Gastroesophageal sphincter (tissue), 4 donors: Measurements from ENCODE around the gene TBC1D20. TPM values are rescaled to one million over a fixed set of nuclear protein-coding genes. Genes with fewer than 3 reads are reported as not detected.

Source experiments
- ATAC-seq: fragments of 150-250 bp; one replicate; pipeline ENCODE4 v1.9.1; 2016; ENCODE audit warnings: mild to moderate bottlenecking, moderate library complexity
- H3K27ac ChIP-seq, 4 donors: fragments of 200-600 bp; sonication (generic) in 3 of 4; 1 replicate in 3 of 4; 2 replicates in 1 of 4; pipeline ENCODE4 v1.5.1; 2016 to 2019
- H3K27me3 ChIP-seq: fragments of 200-600 bp; sonication (generic); one replicate; pipeline ENCODE4 v1.5.1; 2019
- H3K36me3 ChIP-seq, 2 donors: fragments of 200-600 bp; sonication (generic); one replicate each; pipeline ENCODE4 v1.5.1; 2019; ENCODE audit warnings: control low read depth in 1 of 2
- H3K4me1 ChIP-seq, 3 donors: fragments of 200-600 bp; sonication (generic); 1 replicate in 2 of 3; 2 replicates in 1 of 3; pipeline ENCODE4 v1.5.1; 2016 to 2019; ENCODE audit warnings: control low read depth in 2 of 3
- H3K4me3 ChIP-seq, 2 donors: fragments of 200-600 bp; sonication (generic); one replicate each; pipeline ENCODE4 v1.5.1; 2019; ENCODE audit warnings: mild to moderate bottlenecking in 1 of 2, moderate library complexity in 1 of 2
- H3K9me3 ChIP-seq, 3 donors: fragments of 200-600 bp; sonication (generic); one replicate each; pipeline ENCODE4 v1.5.1; 2017 to 2019; ENCODE audit warnings: control low read depth in 2 of 3
- EP300 ChIP-seq: sonication (generic); formaldehyde crosslinking; IDR thresholded peaks from one replicate; pipeline ENCODE4 v1.6.1; 2017; ENCODE audit warnings: antibody characterized with exemption, mild to moderate bottlenecking
- POLR2A ChIP-seq, 2 donors: fragments of 450-650 bp; IDR thresholded peaks; one replicate each; pipeline ENCODE4 v1.6.1; 2017; ENCODE audit warnings: antibody characterized with exemption in 2 of 2, mild to moderate bottlenecking in 2 of 2, moderate library complexity in 1 of 2
- POLR2AphosphoS5 ChIP-seq: sonication (generic); formaldehyde crosslinking; IDR thresholded peaks from one replicate; pipeline ENCODE4 v1.6.1; 2017; ENCODE audit warnings: antibody characterized with exemption
- WGBS, 2 donors: methylation state at CpG; one replicate each; pipeline ENCODE4 v1.1.5; 2018; ENCODE audit warnings: low coverage in 1 of 2; 5-methylcytosine and 5-hydroxymethylcytosine counted together
- total RNA-seq, 4 donors: library from RNA; depleted of rRNA; stranded (reverse); fragments of >200 nt; gene quantifications; one replicate each; pipeline ENCODE4 v1.1.0, GENCODE V29; 2016
- TF ChIP-seq, protein P1 (sequence below), 4 experiments: fragments of 200-600 bp in 2 of 4; fragments of 450-650 bp in 2 of 4; sonication (generic) in 1 of 4; IDR thresholded peaks; one replicate each; pipeline ENCODE4 v1.5.1; 2017 to 2019; ENCODE audit warnings: antibody characterized with exemption in 4 of 4, mild to moderate bottlenecking in 2 of 4, moderate library complexity in 2 of 4

The TBC1D20 gene
- total RNA-seq, 4 donors from 2014 or later: 39.6 to 51.2 (median 39.9) TPM

DNA sequence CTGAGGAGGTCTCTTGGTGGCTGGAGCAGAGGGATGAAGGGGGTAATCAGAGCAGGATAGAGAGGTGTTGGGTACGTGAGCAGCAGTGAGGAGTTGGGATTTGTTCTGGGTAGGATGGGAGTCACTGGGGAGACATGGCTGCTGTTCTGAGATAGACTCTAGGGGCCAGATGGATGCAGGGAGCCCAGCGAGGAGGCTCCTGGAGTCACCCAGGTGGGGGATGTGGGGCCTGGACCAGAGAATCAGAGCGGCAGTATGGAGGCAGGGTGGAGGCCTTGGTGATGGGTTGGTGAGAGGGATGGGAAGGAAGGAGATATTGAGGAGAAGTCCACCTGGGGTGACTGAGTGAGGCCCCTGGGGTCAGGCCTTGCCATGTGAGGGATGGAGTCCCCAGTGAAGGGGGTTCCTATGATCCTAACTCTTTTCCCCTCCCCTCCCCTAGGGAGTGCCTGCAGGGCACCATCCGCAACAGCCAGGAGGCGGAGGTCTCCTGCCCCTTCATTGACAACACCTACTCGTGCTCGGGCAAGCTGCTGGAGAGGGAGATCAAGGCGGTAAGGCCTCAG is 40.6 kb downstream of the TBC1D20 start:
- 95 to 100% methylated on average over 4 to 6 of the region's 8 CpGs for WGBS, 2 donors
- no peak for ATAC-seq
- no peaks in the 10 kb centered on the region for H3K9me3 ChIP-seq
- TF ChIP-seq POLR2AphosphoS5 (no peak), EP300 (no peak), POLR2A (IDR thresholded peaks at IDR 0.05) (no peak)
- TF ChIP-seq, protein P1, sequence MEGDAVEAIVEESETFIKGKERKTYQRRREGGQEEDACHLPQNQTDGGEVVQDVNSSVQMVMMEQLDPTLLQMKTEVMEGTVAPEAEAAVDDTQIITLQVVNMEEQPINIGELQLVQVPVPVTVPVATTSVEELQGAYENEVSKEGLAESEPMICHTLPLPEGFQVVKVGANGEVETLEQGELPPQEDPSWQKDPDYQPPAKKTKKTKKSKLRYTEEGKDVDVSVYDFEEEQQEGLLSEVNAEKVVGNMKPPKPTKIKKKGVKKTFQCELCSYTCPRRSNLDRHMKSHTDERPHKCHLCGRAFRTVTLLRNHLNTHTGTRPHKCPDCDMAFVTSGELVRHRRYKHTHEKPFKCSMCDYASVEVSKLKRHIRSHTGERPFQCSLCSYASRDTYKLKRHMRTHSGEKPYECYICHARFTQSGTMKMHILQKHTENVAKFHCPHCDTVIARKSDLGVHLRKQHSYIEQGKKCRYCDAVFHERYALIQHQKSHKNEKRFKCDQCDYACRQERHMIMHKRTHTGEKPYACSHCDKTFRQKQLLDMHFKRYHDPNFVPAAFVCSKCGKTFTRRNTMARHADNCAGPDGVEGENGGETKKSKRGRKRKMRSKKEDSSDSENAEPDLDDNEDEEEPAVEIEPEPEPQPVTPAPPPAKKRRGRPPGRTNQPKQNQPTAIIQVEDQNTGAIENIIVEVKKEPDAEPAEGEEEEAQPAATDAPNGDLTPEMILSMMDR (IDR thresholded peaks at IDR 0.05): no peak
- no peaks in the 10 kb centered on the region for H3K4me1 ChIP-seq
- H3K4me3 ChIP-seq: no peak overlapping the region
- no peaks in the 10 kb centered on the region for H3K27me3 ChIP-seq
- H3K27ac ChIP-seq: no peak overlapping the region
- peaks cover 0 to 94% of the 10 kb centered on the region in 2 donors for H3K36me3 ChIP-seq

- H3K9me3 ChIP-seq: no peaks in the 10 kb centered on the region
- WGBS, 2 donors: 85 to 89% methylated on average over 5 to 7 of the region's 49 CpGs
- no peak for ATAC-seq
- H3K4me1 ChIP-seq: no peaks in the 10 kb centered on the region
- H3K27ac ChIP-seq: no peak overlapping the region
- peaks cover 0 to 92% of the 10 kb centered on the region in 2 donors for H3K36me3 ChIP-seq
- H3K27me3 ChIP-seq: no peaks in the 10 kb centered on the region
- no peak overlapping the region for H3K4me3 ChIP-seq
- TF ChIP-seq EP300: no peak
- TF ChIP-seq POLR2A (IDR thresholded peaks at IDR 0.05): no peak
- TF ChIP-seq POLR2AphosphoS5: no peak
- TF ChIP-seq, protein P1 (IDR thresholded peaks at IDR 0.05): no peak
These were observed 41.4 kb downstream of the TBC1D20 start for GRCh38 chr20:420721-421574.

DNA sequence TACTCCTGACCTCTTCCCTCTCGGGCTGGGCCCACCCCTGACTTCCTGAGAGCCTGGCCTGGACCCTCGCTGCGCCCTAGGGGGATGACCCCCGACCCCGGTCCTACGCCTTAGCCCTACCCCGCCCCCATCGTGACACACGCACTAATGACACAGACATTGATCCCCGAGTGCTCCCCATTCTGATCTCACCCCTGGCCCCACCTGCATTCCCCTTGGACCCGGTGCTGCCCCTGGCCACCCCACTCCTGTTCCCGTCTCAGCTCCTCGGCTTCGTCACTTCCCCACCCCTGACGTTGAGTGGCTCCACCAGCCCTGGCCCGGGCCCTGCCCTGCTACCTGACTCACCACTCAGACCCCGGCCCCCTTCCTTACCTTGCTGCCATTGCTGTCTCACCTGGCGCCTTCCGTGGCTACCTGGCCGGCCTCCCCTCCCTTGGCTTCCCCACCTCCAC is 42.1 kb downstream of the TBC1D20 start:
- TF ChIP-seq POLR2AphosphoS5 (no peak), POLR2A (IDR thresholded peaks at IDR 0.05) (no peak), EP300 (no peak)
- TF ChIP-seq, protein P1 (IDR thresholded peaks at IDR 0.05): no peak
- 93 to 100% methylated on average over 1 to 11 of the region's 20 CpGs for WGBS, 2 donors
- no peaks in the 10 kb centered on the region for H3K4me1 ChIP-seq
- H3K27ac ChIP-seq: no peak overlapping the region
- H3K36me3 ChIP-seq: peaks cover 0 to 91% of the 10 kb centered on the region in 2 donors
- ATAC-seq: no peak
- H3K9me3 ChIP-seq: no peaks in the 10 kb centered on the region
- no peak overlapping the region for H3K4me3 ChIP-seq
- H3K27me3 ChIP-seq: no peaks in the 10 kb centered on the region

- no peak overlapping the region for H3K4me3 ChIP-seq
- 76 to 78% methylated on average over 5 to 7 of the region's 32 CpGs for WGBS, 2 donors
- no peak for ATAC-seq
- no peaks in the 10 kb centered on the region for H3K9me3 ChIP-seq
- peaks cover 0 to 85% of the 10 kb centered on the region in 2 donors for H3K36me3 ChIP-seq
- H3K4me1 ChIP-seq: no peaks in the 10 kb centered on the region
- no peak overlapping the region for H3K27ac ChIP-seq
- TF ChIP-seq POLR2A (IDR thresholded peaks at IDR 0.05) (no peak), EP300 (no peak), POLR2AphosphoS5 (no peak)
- TF ChIP-seq, protein P1 (IDR thresholded peaks at IDR 0.05): no peak
- no peaks in the 10 kb centered on the region for H3K27me3 ChIP-seq
These were observed 42.7 kb downstream of the TBC1D20 start for GRCh38 chr20:419556-420165.
